Measurements from ENCODE around the gene STX10.

DNA sequence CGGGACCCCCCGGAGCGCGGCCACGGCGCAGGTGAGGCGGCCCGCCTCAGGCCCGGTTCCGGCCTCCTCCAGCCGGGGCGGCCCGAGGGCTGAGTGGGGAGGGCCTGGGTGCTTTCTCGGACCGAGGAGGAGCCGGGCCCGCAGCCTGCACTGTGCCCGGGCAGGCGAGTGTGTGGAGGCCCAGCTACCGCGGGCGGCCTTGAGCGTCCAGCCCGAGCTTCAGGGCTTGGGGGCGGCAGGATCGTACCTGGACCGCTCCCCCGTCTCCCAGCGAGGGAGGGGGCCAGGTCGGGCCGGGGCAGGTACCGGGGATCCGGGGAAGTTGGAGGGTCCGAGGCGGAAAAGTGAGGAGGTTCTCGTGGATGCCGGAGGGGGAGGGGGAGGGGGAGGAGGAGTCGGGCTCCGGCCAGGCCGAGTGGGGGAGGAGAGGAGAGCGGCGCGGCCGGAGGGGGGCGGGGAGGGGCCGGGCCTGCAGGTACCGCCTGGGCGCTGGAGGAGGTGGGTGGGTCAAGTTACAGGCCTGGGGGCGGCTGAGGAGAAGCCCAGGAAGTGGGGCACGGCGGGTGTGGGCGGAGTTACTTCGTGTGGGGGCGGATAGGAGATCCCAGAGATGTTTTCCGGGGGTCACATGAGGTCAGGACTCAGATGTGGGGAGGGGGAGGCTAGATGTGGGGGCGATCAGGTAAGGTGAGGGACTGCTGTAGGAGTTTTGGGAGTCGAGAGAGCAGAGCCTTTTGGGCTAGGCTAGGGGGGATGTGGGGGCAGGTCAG, 31.6 kb downstream of the STX10 start:
- TF ChIP-seq CTCF (IDR thresholded peaks at IDR 0.05) (no peak), RAD21 (conservative IDR thresholded peaks at IDR 0.05 in 1 of 2, IDR thresholded peaks at IDR 0.05 in 1 of 2) (no peak), EP300 (IDR thresholded peaks at IDR 0.05) (no peak), FOSL2 (IDR thresholded peaks at IDR 0.05) (no peak), FOSL2 (CRISPR knock-in tag; IDR thresholded peaks at IDR 0.05) (no peak), USF2 (IDR thresholded peaks at IDR 0.05) (no peak), REST (IDR thresholded peaks at IDR 0.05) (no peak), ESRRA (IDR thresholded peaks at IDR 0.05; ENCODE audit: borderline replicate concordance, low read length) (no peak), POLR2A (IDR thresholded peaks at IDR 0.05; ENCODE audit: low read length) (no peak), RNF2 (IDR thresholded peaks at IDR 0.05; ENCODE audit: borderline replicate concordance, low read depth) (no peak), MAZ (IDR thresholded peaks at IDR 0.05; ENCODE audit: borderline replicate concordance, low read depth, low read length) (no peak), BHLHE40 (IDR thresholded peaks at IDR 0.05; ENCODE audit: low read depth, low read length) (no peak), NFE2L2 (conservative IDR thresholded peaks at IDR 0.05; ENCODE audit: low read length) (no peak)
- TF ChIP-seq, protein P1, sequence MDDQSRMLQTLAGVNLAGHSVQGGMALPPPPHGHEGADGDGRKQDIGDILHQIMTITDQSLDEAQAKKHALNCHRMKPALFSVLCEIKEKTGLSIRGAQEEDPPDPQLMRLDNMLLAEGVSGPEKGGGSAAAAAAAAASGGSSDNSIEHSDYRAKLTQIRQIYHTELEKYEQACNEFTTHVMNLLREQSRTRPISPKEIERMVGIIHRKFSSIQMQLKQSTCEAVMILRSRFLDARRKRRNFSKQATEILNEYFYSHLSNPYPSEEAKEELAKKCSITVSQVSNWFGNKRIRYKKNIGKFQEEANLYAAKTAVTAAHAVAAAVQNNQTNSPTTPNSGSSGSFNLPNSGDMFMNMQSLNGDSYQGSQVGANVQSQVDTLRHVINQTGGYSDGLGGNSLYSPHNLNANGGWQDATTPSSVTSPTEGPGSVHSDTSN (IDR thresholded peaks at IDR 0.05) = no peak
- TF ChIP-seq, protein P2, sequence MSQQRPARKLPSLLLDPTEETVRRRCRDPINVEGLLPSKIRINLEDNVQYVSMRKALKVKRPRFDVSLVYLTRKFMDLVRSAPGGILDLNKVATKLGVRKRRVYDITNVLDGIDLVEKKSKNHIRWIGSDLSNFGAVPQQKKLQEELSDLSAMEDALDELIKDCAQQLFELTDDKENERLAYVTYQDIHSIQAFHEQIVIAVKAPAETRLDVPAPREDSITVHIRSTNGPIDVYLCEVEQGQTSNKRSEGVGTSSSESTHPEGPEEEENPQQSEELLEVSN (IDR thresholded peaks at IDR 0.05; ENCODE audit: borderline replicate concordance, low read depth) = no peak
